ENCODE measurements around the gene GTF3C4. TPM values are rescaled to one million over a fixed set of nuclear protein-coding genes. Genes with fewer than 3 reads are reported as not detected.

GTF3C4 gene
- total RNA-seq, 1 experiment from 2014 or later, result 25.1 TPM

DNA sequence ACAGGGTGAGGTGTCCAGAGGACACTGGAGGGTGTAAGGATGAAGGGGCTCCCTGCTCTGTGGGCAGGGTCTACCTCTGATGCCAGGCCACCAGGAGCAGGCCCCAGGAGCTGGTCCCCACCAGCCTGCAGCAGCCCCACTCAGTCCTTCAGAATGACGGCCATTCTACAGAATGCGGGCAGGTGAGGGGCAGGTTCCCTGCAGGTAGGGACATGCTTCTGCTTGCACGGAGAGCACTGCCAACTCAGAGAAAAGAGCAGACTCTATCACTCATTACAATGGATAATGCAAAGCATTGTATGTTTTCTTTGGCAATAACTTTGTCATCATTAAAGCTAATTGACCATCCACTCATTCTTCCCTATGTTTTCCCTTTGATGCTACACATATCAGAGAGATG is 39.5 kb upstream of the GTF3C4 start:
- H3K4me1 ChIP-seq (ENCODE audit: control insufficient read depth, insufficient read depth, low read length), result no peaks in the 10 kb centered on the region
- no peaks in the 10 kb centered on the region for H3K27me3 ChIP-seq (ENCODE audit: control insufficient read depth, insufficient read depth, low read length)
- H3K36me3 ChIP-seq (ENCODE audit: control insufficient read depth, insufficient read depth, low read length), result peaks cover 3% of the 10 kb centered on the region
- ChIA-PET POLR2A (no interaction called here), CTCF (no interaction called here)
- no peak overlapping the region for H3K4me3 ChIP-seq (ENCODE audit: low read depth in 2 of 2, low read length in 2 of 2)
- intact Hi-C loops (cut with micrococcal nuclease; ENCODE audit: unreplicated experiment) (no loop called here), in situ Hi-C loops (cut with HindIII; ENCODE audit: low pct_unique_long_range_greater_than_20kb, low sequenced_read_pairs) (no loop called here)
- ATAC-seq (no peak), DNase-seq (ENCODE audit: low read depth, low spot score) (no peak)
- TF ChIP-seq POLR2AphosphoS5 (IDR thresholded peaks at IDR 0.05; ENCODE audit: low read depth, low read length) (no peak), TCF7L2 (IDR thresholded peaks at IDR 0.05; ENCODE audit: low read depth, low read length) (no peak), REST (IDR thresholded peaks at IDR 0.05; ENCODE audit: insufficient read depth in 1 of 2, low read depth in 2 of 2, low read length in 1 of 2) (no peak), SIN3A (IDR thresholded peaks at IDR 0.05; ENCODE audit: borderline replicate concordance, insufficient read depth, low read depth, low read length) (no peak)
- TF ChIP-seq, protein P1, sequence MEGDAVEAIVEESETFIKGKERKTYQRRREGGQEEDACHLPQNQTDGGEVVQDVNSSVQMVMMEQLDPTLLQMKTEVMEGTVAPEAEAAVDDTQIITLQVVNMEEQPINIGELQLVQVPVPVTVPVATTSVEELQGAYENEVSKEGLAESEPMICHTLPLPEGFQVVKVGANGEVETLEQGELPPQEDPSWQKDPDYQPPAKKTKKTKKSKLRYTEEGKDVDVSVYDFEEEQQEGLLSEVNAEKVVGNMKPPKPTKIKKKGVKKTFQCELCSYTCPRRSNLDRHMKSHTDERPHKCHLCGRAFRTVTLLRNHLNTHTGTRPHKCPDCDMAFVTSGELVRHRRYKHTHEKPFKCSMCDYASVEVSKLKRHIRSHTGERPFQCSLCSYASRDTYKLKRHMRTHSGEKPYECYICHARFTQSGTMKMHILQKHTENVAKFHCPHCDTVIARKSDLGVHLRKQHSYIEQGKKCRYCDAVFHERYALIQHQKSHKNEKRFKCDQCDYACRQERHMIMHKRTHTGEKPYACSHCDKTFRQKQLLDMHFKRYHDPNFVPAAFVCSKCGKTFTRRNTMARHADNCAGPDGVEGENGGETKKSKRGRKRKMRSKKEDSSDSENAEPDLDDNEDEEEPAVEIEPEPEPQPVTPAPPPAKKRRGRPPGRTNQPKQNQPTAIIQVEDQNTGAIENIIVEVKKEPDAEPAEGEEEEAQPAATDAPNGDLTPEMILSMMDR (IDR thresholded peaks at IDR 0.05), result no peak
- H3K27ac ChIP-seq (ENCODE audit: low read length), result no peak overlapping the region
- H3K9me3 ChIP-seq (ENCODE audit: control insufficient read depth, insufficient read depth, low read depth, low read length), result no peaks in the 10 kb centered on the region
- BruUV-seq (replicated peaks), result no TSS peak

- H3K27ac ChIP-seq (ENCODE audit: low read length), result no peak overlapping the region
- CTCF ChIA-PET, result no interaction called here
- POLR2A ChIA-PET, result no interaction called here
- no peaks in the 10 kb centered on the region for H3K4me1 ChIP-seq (ENCODE audit: control insufficient read depth, insufficient read depth, low read length)
- no peak for DNase-seq (ENCODE audit: low read depth, low spot score)
- no peak overlapping the region for H3K4me3 ChIP-seq (ENCODE audit: low read depth in 2 of 2, low read length in 2 of 2)
- intact Hi-C loops (cut with micrococcal nuclease; ENCODE audit: unreplicated experiment), result no loop called here
- no peak for ATAC-seq
- peaks cover 4% of the 10 kb centered on the region for H3K36me3 ChIP-seq (ENCODE audit: control insufficient read depth, insufficient read depth, low read length)
- no peaks in the 10 kb centered on the region for H3K9me3 ChIP-seq (ENCODE audit: control insufficient read depth, insufficient read depth, low read depth, low read length)
- no TSS peak for BruUV-seq (replicated peaks)
- in situ Hi-C loops (cut with HindIII; ENCODE audit: low pct_unique_long_range_greater_than_20kb, low sequenced_read_pairs), result no loop called here
- TF ChIP-seq, protein P1 (IDR thresholded peaks at IDR 0.05), result no peak
- TF ChIP-seq REST (IDR thresholded peaks at IDR 0.05; ENCODE audit: insufficient read depth in 1 of 2, low read depth in 2 of 2, low read length in 1 of 2) (no peak), TCF7L2 (IDR thresholded peaks at IDR 0.05; ENCODE audit: low read depth, low read length) (no peak), POLR2AphosphoS5 (IDR thresholded peaks at IDR 0.05; ENCODE audit: low read depth, low read length) (no peak), SIN3A (IDR thresholded peaks at IDR 0.05; ENCODE audit: borderline replicate concordance, insufficient read depth, low read depth, low read length) (no peak)
- no peaks in the 10 kb centered on the region for H3K27me3 ChIP-seq (ENCODE audit: control insufficient read depth, insufficient read depth, low read length)
Measured at GRCh38 chr9:132631280-132631679, 39.0 kb upstream of the GTF3C4 start.

Measured in Panc1 (cell line).